Activated naive CD8-positive, alpha-beta T cell treated with anti-CD3 and anti-CD28 coated beads, Interleukin-2, amount 50 U/mL, for 24 hours (primary cell): ENCODE data around the gene ADAM12.

Experiments used
- ATAC-seq: fragments of 150-1000 bp; cut with Tn5 transposase; one replicate; pipeline ENCODE4 v1.10.0; 2021
- DNase-seq: peaks from one replicate; pipeline ENCODE4 v3.0.0; 2021
- H3K27ac Mint-ChIP-seq: one replicate; pipeline ENCODE4 v1.8.0; 2021; ENCODE audit warnings: mild to moderate bottlenecking, mixed read lengths
- H3K27me3 Mint-ChIP-seq: one replicate; pipeline ENCODE4 v1.8.0; 2021; ENCODE audit warnings: mixed read lengths
- H3K36me3 Mint-ChIP-seq: one replicate; pipeline ENCODE4 v1.8.0; 2021; ENCODE audit warnings: low read depth, mixed read lengths
- H3K4me1 Mint-ChIP-seq: one replicate; pipeline ENCODE4 v1.8.0; 2021; ENCODE audit warnings: mixed read lengths
- H3K4me3 Mint-ChIP-seq: one replicate; pipeline ENCODE4 v1.8.0; 2021; ENCODE audit warnings: mild to moderate bottlenecking, moderate library complexity, mixed read lengths
- H3K9me3 Mint-ChIP-seq: one replicate; pipeline ENCODE4 v1.8.0; 2021; ENCODE audit warnings: mixed read lengths

Gene ADAM12

DNA sequence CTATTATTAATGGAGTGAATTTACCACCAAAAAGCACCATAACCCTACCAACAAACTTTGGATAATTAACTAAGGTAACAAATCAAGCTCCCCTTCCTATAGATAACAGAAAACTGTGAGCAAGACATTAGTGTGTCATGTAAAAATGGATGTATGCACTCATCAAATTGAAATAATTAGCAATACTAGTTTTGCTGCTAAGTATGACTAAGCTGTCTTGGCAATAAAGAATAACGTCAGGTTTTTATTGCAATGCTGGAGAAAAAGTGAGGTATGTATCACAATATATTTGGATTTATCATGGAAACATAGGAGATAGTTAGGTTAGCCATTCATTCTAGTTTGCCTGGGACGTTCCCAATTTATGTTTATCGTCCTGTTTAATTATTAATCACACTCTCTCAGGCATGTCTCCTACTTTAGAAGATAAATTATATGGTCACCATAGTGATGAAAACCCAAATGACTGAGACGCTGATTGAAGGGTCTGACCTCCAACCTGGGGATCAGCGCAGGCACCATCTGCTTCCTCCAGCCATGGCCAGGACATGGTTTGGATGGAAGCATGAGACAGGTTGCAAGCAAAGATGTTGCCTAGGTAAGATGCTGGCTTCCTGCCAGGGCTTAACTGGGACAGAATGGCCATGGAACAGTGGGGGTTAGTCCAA lies 366.3 kb downstream of the ADAM12 start:
- ATAC-seq = no peak
- Mint-ChIP-seq H3K27me3 (peaks cover 11% of the 10 kb centered on the region), H3K4me1 (no peaks in the 10 kb centered on the region), H3K4me3 (no peak overlapping the region), H3K27ac (no peak overlapping the region), H3K9me3 (peaks cover 10% of the 10 kb centered on the region), H3K36me3 (no peaks in the 10 kb centered on the region)
- no peak for DNase-seq

DNA sequence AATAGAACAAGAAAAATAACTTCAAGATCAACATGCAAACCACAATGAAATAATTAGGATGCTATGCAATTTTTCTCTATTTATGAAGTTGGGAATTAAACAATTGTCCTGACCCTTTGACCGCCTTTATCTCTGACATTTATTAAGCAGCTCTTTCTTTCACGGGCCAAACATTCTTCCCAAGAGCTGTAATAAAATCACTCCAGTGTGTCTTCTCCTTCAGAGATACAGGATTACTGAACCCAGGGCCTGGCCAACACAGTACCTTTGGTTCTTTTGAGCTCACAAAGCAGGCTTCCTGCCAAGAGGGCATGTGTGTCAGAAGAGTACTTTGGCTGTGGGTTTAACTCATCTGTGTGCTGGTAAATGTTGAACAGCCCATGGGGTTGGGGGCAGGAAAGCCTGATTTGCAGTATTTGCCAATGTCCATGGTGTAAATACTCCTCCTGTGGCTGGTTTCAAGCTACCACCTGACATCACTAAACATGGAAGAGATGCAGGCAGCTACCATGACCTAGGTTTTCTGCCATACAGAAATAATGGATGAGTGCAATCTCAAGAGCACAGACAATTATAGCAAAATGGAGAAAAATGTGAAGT lies 370.2 kb downstream of the ADAM12 start:
- Mint-ChIP-seq H3K4me1 (peaks cover 8% of the 10 kb centered on the region), H3K4me3 (no peak overlapping the region), H3K36me3 (no peaks in the 10 kb centered on the region), H3K9me3 (no peaks in the 10 kb centered on the region), H3K27me3 (peaks cover 8% of the 10 kb centered on the region), H3K27ac (no peak overlapping the region)
- no peak for ATAC-seq
- no peak for DNase-seq

DNA sequence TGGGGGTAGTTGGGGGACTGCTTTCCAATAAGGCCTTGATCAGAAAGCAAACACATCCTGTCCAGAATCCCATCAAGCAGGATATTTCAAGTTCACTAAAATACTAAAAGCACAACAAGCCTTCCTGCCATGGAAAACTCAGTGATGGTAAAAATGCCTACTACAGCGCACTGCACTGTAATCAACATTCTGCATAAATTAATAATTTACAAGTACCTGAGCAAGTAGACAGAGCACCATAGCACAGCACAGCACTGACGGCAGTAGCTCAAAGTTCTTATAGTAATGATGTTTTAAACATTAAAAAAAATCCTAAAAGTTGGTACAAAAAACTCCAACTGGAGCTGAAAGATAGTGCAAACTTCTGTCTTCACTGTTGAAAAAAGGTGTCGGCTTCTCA lies 371.4 kb downstream of the ADAM12 start:
- DNase-seq (no peak), ATAC-seq (no peak)
- H3K9me3 Mint-ChIP-seq = no peaks in the 10 kb centered on the region
- H3K4me1 Mint-ChIP-seq = peaks cover 8% of the 10 kb centered on the region
- no peak overlapping the region for H3K4me3 Mint-ChIP-seq
- no peak overlapping the region for H3K27ac Mint-ChIP-seq
- H3K27me3 Mint-ChIP-seq = peaks cover 8% of the 10 kb centered on the region
- no peaks in the 10 kb centered on the region for H3K36me3 Mint-ChIP-seq

DNA sequence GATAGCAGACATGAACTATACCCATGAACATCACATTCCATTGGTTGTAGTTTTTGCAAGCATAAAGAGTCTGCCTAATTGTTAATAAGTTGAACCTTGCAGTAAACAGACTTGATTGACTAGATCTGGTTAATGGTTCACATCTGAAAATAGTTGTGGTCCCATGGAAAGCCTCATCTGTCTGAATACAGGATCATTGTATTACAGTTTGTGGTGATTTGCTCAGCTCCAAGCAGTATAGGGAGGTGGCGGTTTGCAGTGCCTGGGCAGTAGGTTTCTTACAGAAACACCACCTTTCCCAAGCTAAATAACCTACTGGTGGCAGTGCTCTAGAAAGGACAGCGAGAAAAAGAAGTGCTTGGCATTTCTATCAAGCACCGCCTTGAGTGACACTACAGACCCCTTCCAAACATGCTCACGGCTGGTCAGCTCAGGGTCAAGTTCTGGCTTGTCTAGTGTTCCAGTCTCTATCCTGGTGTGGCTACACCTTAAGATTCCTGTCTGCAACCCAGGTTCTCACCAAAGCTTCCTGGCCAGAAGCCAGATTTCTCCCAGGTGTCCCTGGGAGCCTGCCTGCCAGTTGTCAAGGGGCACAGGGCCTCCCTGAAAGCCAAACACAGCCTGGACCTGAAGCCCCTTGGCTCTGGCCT lies 372.0 kb downstream of the ADAM12 start:
- ATAC-seq (no peak), DNase-seq (no peak)
- Mint-ChIP-seq H3K9me3 (no peaks in the 10 kb centered on the region), H3K27me3 (peaks cover 5% of the 10 kb centered on the region), H3K4me1 (peaks cover 8% of the 10 kb centered on the region), H3K36me3 (no peaks in the 10 kb centered on the region), H3K27ac (no peak overlapping the region), H3K4me3 (no peak overlapping the region)

DNA sequence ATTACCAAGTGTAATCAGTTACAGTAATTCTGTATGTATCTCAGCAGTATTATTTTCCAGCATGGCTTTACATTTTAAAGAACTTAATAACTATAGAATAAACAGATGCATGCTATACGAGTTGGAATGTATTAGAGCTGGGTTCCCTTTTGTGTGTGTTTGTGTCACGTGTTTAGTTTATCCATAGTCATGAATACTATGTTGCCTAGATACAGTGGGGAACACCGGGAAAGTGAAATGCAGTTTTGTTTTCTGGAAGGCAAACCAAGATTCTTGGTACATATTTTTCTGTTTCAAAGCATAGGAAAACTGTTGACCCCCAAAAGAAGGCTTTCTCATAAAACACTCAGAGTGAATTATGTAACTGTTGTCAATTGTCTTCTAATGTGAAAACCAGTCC lies 372.9 kb downstream of the ADAM12 start:
- Mint-ChIP-seq H3K27me3 (peaks cover 5% of the 10 kb centered on the region), H3K27ac (no peak overlapping the region), H3K4me1 (peaks cover 8% of the 10 kb centered on the region), H3K4me3 (no peak overlapping the region), H3K36me3 (no peaks in the 10 kb centered on the region), H3K9me3 (no peaks in the 10 kb centered on the region)
- ATAC-seq = no peak
- DNase-seq = no peak

DNA sequence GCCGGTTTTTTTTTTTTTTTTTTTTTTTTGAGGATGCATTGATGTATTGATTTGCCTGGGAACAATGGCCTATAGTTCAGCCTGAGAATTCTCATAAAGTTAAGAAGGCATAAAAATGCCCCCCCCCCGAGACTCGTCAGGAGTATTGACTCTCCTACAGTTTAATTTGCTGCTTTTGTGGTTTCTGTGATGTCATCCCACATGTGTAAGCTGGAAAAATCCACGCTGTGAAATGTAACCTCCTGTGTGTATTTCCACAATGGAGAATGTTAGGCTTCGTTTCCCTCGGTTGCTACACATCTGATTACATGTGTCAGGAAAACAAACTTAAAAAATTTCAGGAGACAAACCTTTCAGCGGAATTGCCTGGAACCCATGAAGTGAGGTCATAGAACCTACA lies 374.0 kb downstream of the ADAM12 start:
- DNase-seq (no peak), ATAC-seq (no peak)
- Mint-ChIP-seq H3K4me3 (no peak overlapping the region), H3K4me1 (peaks cover 8% of the 10 kb centered on the region), H3K27me3 (peaks cover 2% of the 10 kb centered on the region), H3K9me3 (no peaks in the 10 kb centered on the region), H3K36me3 (no peaks in the 10 kb centered on the region), H3K27ac (no peak overlapping the region)

DNA sequence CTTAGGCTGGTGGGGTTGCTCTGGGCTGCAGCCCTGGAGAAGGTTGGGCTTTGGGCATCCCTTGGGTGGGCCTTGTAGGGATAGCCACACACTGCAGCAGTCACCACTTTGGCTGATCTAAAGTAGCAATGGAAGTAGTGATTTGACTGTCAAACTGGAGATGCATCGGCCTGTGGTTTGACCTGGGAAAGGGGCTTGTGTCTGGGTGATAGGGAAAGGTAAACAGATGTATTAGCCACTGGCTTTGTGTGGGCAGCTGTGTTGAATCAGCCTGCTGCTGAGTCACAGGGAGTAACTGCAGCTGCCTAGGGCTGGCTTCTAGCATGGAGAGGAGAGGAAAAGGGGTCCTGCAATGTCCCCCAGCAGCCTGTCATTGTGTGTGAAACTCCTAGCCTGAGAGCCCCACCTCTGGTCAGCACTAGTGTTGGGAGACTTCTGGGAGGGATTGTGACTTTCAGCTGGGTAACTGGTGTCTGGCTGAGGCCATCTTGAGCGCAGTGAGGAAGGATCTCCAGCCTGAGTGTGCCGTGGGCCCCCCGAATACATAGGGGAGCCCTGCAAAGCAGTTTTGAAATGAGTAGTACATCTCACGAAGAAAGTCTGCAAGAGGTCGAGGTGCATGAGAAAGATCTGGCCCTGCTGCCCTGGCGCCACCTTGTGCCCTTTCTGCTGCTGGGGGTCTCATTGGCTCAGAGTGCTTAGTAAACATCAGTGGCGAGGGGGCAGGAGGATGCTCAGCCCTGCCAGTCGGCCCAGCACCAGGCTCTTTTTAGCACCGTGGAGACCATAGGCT lies 374.6 kb downstream of the ADAM12 start:
- Mint-ChIP-seq H3K36me3 (no peaks in the 10 kb centered on the region), H3K9me3 (no peaks in the 10 kb centered on the region), H3K27me3 (peaks cover 2% of the 10 kb centered on the region), H3K4me3 (no peak overlapping the region), H3K4me1 (peaks cover 8% of the 10 kb centered on the region), H3K27ac (no peak overlapping the region)
- DNase-seq (peak; percentile 8), ATAC-seq (peak; percentile 61)

DNA sequence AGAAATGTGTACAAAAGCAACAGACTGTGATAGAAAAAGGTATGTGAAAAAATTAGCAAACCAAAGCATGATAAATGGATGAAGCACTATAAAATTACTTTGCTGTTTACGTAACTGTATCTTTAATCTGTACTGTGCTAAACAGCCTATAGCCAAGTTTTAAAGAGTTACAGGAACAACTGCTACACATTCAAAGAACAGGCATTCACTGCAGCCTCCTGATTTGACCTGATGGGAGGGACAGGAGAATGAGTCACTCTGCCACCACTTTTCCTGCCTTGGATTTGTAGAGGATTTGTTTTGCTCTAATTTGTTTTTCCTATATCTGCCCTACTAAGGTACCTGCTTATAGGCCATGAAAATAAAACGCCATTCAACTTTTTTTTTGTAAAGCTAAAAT lies 375.8 kb downstream of the ADAM12 start:
- H3K4me1 Mint-ChIP-seq = peaks cover 8% of the 10 kb centered on the region
- H3K27me3 Mint-ChIP-seq = peaks cover 2% of the 10 kb centered on the region
- DNase-seq (no peak), ATAC-seq (no peak)
- H3K36me3 Mint-ChIP-seq = no peaks in the 10 kb centered on the region
- no peak overlapping the region for H3K4me3 Mint-ChIP-seq
- no peak overlapping the region for H3K27ac Mint-ChIP-seq
- no peaks in the 10 kb centered on the region for H3K9me3 Mint-ChIP-seq

DNA sequence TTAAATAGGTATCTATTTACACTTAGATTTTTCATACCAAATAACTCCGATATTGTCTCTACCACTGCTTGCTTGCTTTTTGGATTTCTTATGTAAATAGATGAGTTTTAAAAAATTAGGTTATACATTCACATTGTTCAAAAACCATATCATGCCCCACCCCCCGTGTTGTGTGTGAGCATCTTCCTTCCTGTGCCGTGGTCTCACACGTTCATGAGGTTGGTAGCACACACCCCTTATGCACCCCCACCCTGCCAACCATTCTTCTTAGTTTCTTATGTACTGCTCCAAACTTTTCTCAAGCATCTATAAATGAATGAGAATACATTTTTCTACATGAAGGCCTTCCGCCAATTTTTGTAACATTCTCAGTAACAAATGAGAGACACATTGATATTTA lies 376.3 kb downstream of the ADAM12 start:
- no peak overlapping the region for H3K4me3 Mint-ChIP-seq
- no peaks in the 10 kb centered on the region for H3K36me3 Mint-ChIP-seq
- no peaks in the 10 kb centered on the region for H3K27me3 Mint-ChIP-seq
- no peak overlapping the region for H3K27ac Mint-ChIP-seq
- peaks cover 8% of the 10 kb centered on the region for H3K4me1 Mint-ChIP-seq
- no peak for ATAC-seq
- DNase-seq = no peak
- H3K9me3 Mint-ChIP-seq = no peaks in the 10 kb centered on the region

DNA sequence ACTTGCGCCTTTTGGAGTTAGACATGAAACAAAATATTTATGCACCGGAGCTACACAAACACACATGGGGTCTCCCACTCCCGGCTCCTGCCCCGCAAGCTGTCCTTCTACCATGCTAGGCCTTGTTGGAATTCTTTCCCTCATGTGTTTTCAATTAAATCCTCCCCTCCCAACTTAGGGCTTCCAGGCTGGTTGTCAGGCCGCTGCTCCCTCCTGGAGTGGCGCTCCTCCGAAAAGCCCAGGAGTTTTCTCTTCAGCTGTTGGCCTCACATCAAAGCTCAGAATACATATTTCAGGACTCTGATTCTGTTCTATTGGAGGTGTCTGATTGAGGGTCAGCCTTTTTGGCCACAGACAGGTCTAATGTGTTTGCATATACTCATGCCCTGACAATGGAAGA lies 378.6 kb downstream of the ADAM12 start:
- ATAC-seq = no peak
- H3K27me3 Mint-ChIP-seq = no peaks in the 10 kb centered on the region
- no peaks in the 10 kb centered on the region for H3K9me3 Mint-ChIP-seq
- H3K36me3 Mint-ChIP-seq = no peaks in the 10 kb centered on the region
- H3K4me3 Mint-ChIP-seq = no peak overlapping the region
- peaks cover 8% of the 10 kb centered on the region for H3K4me1 Mint-ChIP-seq
- H3K27ac Mint-ChIP-seq = no peak overlapping the region
- DNase-seq = no peak

DNA sequence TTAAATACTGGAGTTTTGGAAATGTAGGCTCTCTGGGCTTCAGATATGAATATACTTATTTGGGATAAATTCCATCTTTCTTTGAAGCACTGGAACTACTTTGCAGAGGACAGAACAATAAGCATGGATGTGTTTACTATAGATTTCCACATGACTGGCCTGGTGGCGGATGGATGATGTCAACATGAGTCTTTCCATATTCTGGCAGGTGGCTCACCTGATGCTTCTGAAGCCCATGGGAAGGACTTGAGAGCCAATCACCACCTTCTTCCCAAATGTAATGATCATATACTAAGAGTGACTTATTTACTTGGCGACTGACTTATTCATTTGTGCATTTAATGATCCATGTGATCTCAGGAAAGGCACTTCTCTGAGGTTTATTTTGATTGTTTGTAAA lies 381.4 kb downstream of the ADAM12 start:
- H3K36me3 Mint-ChIP-seq = no peaks in the 10 kb centered on the region
- DNase-seq = no peak
- H3K4me3 Mint-ChIP-seq = no peak overlapping the region
- no peaks in the 10 kb centered on the region for H3K9me3 Mint-ChIP-seq
- no peaks in the 10 kb centered on the region for H3K27me3 Mint-ChIP-seq
- no peaks in the 10 kb centered on the region for H3K4me1 Mint-ChIP-seq
- no peak for ATAC-seq
- no peak overlapping the region for H3K27ac Mint-ChIP-seq

DNA sequence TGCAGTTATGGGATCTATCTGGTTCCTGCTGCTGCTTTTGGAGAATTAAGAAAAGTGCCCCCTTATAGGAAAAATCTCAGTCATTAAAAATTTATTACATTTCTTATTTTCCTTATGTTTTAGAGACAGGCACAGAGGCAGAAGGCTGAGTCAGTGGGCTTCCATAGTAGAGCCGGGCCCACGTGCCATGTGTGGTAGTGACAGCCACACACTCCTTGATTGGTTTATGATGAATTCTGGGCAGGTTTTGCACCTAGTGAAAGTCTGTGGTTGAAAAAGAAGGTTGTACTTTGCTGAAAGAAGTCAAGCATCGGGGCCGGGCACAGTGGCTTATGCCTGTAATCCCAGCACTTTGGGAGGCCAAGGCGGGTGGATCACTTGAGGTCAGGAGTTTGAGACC lies 382.0 kb downstream of the ADAM12 start:
- H3K27me3 Mint-ChIP-seq = no peaks in the 10 kb centered on the region
- no peak overlapping the region for H3K4me3 Mint-ChIP-seq
- DNase-seq (no peak), ATAC-seq (no peak)
- no peaks in the 10 kb centered on the region for H3K9me3 Mint-ChIP-seq
- no peak overlapping the region for H3K27ac Mint-ChIP-seq
- no peaks in the 10 kb centered on the region for H3K4me1 Mint-ChIP-seq
- H3K36me3 Mint-ChIP-seq = no peaks in the 10 kb centered on the region

DNA sequence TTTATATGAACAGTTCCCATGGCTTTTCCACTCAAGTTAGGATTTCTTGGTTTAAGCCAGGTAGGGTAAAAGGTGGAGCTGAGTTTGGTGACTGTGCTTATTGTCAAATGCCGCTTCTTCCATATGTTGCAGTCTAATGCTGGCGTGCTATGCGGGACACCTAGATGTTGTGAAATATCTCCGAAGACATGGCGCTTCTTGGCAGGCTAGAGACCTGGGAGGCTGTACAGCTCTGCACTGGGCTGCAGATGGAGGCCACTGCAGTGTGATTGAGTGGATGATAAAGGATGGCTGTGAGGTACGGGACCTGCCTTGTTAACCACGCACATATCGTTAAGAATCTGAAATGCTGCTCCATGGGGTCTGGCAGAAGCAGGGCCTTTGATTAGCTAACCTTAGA lies 383.5 kb downstream of the ADAM12 start:
- DNase-seq = no peak
- H3K4me3 Mint-ChIP-seq = no peak overlapping the region
- H3K27me3 Mint-ChIP-seq = no peaks in the 10 kb centered on the region
- no peaks in the 10 kb centered on the region for H3K9me3 Mint-ChIP-seq
- no peak overlapping the region for H3K27ac Mint-ChIP-seq
- no peaks in the 10 kb centered on the region for H3K36me3 Mint-ChIP-seq
- no peaks in the 10 kb centered on the region for H3K4me1 Mint-ChIP-seq
- no peak for ATAC-seq

DNA sequence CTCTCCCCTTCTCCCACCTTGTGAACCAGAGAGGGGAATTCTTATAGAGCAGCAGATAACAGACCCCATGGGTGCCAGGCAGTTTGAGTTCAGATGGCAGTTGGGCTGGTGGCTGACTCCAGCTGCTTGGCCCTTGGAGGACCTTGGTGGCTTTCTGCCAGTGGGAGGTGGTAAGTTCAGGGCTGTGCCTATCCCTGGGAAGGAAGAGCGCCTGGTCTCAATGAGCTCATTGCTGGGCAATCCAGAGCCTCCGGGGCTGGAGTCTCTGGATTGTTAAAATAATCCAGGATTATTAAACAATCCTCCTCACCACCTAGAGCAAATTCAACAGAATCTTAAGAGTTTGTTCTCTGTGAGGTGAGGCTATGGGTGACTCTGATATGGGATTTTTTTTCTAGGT lies 386.7 kb downstream of the ADAM12 start:
- Mint-ChIP-seq H3K4me1 (no peaks in the 10 kb centered on the region), H3K27ac (no peak overlapping the region), H3K36me3 (no peaks in the 10 kb centered on the region), H3K9me3 (no peaks in the 10 kb centered on the region), H3K4me3 (no peak overlapping the region), H3K27me3 (peaks cover 2% of the 10 kb centered on the region)
- DNase-seq (no peak), ATAC-seq (no peak)

DNA sequence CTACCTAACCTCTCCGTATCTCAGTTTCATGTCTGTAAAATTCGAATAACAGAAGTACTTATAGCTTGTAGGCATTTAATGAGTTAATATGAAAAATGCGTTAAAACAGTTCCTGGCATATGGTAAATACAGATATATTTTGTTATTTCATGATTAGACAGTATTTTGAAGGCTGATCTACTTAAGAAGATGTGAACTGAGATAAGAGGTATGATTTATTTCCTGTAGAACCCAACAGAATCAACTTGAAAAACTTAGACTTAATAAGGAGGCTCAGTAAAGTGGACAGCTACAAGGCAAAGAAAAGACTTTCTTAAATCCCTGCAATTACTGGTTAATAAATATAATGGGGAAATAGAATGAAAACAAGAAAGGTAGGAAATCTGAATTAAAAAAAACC lies 388.6 kb downstream of the ADAM12 start:
- Mint-ChIP-seq H3K36me3 (no peaks in the 10 kb centered on the region), H3K27ac (no peak overlapping the region), H3K4me3 (no peak overlapping the region), H3K27me3 (peaks cover 2% of the 10 kb centered on the region), H3K9me3 (no peaks in the 10 kb centered on the region), H3K4me1 (no peaks in the 10 kb centered on the region)
- no peak for DNase-seq
- ATAC-seq = no peak
